Peyer's patch (tissue), 4 donors: Measurements from ENCODE around the gene SLC23A2.

Experiments
- CTCF ChIP-seq, 6 experiments: fragments of 450-650 bp in 4 of 6; fragments of 200-600 bp in 2 of 6; sonication (generic) in 1 of 6; IDR thresholded peaks; one replicate each; pipeline ENCODE4 v1.5.1; 2017 to 2019; ENCODE audit warnings: antibody characterized with exemption in 6 of 6, mild to moderate bottlenecking in 3 of 6, moderate library complexity in 1 of 6
- POLR2A ChIP-seq, 2 donors: fragments of 450-650 bp; IDR thresholded peaks; one replicate each; pipeline ENCODE4 v1.5.1; 2017; ENCODE audit warnings: antibody characterized with exemption in 2 of 2, mild to moderate bottlenecking in 2 of 2, moderate library complexity in 2 of 2

GRCh38 chr20:5020760-5021159 lies 19.4 kb upstream of the SLC23A2 start:
- TF ChIP-seq CTCF (IDR thresholded peaks at IDR 0.05) (no peak), POLR2A (IDR thresholded peaks at IDR 0.05) (no peak)
